Measurements from ENCODE around the gene CHN1. TPM values are rescaled to one million over a fixed set of nuclear protein-coding genes. Genes with fewer than 3 reads are reported as not detected.

Gene CHN1
- total and polyA plus RNA-seq, 2 donors: 3.1 to 5.0 TPM

GRCh38 chr2:174748948-174749347 lies 256.2 kb downstream of the CHN1 start:
- DNase-seq (ENCODE audit: low read depth in 6 of 9, low spot score in 9 of 9): peak; percentile 29 to 77 (median 51)
- Histone ChIP-seq H3K36me3 (ENCODE audit: control insufficient read depth in 2 of 2, insufficient read depth in 2 of 2, low read length in 1 of 2) (no peaks in the 10 kb centered on the region), H3K27me3 (ENCODE audit: control insufficient read depth in 2 of 2, insufficient read depth in 1 of 2, low read length in 1 of 2) (peaks cover 2 to 6% of the 10 kb centered on the region in 2 donors), H3K27ac (ENCODE audit: low read depth in 1 of 2, low read length in 1 of 2) (no peak overlapping the region), H3K9me3 (ENCODE audit: control insufficient read depth in 2 of 2, insufficient read depth in 1 of 2, low read length in 1 of 2) (no peaks in the 10 kb centered on the region), H3K4me1 (ENCODE audit: control insufficient read depth in 2 of 2, insufficient read depth in 2 of 2, low read length in 2 of 2) (no peaks in the 10 kb centered on the region), H3K4me3 (ENCODE audit: low read length in 2 of 2) (no peak overlapping the region)
- 2% methylated on average over 4 of the region's 4 CpGs for WGBS

Other genes with a start within 250 kb of the CHN1 start
- gene CHRNA1, start 240.9 kb downstream of the CHN1 start, total RNA-seq: 2.2 TPM
- 4.2 TPM for gene CHRNA1, start 240.9 kb downstream of the CHN1 start, polyA plus RNA-seq
- gene ATF2, start 162.8 kb upstream of the CHN1 start, total RNA-seq: 42.4 TPM
- gene ATF2, start 162.8 kb upstream of the CHN1 start, polyA plus RNA-seq: 32.1 TPM
- 209 TPM for gene ATP5MC3, start 176.3 kb upstream of the CHN1 start, total RNA-seq
- 184 TPM for gene ATP5MC3, start 176.3 kb upstream of the CHN1 start, polyA plus RNA-seq

Data from thymus (tissue), 11 donors.